Heart right ventricle (tissue), 16 donors: ENCODE measurements around the gene SMYD1. TPM values are rescaled to one million over a fixed set of nuclear protein-coding genes. Genes with fewer than 3 reads are reported as not detected.

Experiments used
- ATAC-seq, 8 donors: fragments of 200-7000 bp; cut with Tn5 transposase; one replicate each; pipeline ENCODE4 v1.9.1; 2020; ENCODE audit warnings: mild to moderate bottlenecking in 8 of 8, moderate library complexity in 8 of 8, moderate number of reproducible peaks in 1 of 8
- DNase-seq, 2 donors: peaks; one replicate each; pipeline ENCODE4 v3.0.0-alpha.2; 2020
- H3K27ac ChIP-seq, 10 donors: fragments of 200-600 bp; sonication (generic) in 2 of 10; one replicate each; pipeline versions ENCODE4 v1.5.0 to v1.8.0; 2020 to 2022; ENCODE audit warnings: mild to moderate bottlenecking in 3 of 10
- H3K27me3 ChIP-seq, 7 donors: fragments of 200-600 bp; one replicate each; pipeline ENCODE4 v1.8.0; 2021 to 2022; ENCODE audit warnings: mild to moderate bottlenecking in 2 of 7
- H3K36me3 ChIP-seq, 9 donors: fragments of 200-600 bp; sonication (generic) in 1 of 9; one replicate each; pipeline versions ENCODE4 v1.5.0 to v1.8.0; 2020 to 2022; ENCODE audit warnings: mild to moderate bottlenecking in 2 of 9
- H3K4me1 ChIP-seq, 9 donors: fragments of 200-600 bp; sonication (generic) in 1 of 9; one replicate each; pipeline versions ENCODE4 v1.5.0 to v1.8.0; 2020 to 2022; ENCODE audit warnings: mild to moderate bottlenecking in 4 of 9
- H3K4me3 ChIP-seq, 10 donors: fragments of 200-600 bp; sonication (generic) in 2 of 10; one replicate each; pipeline versions ENCODE4 v1.5.0 to v1.8.0; 2020 to 2022; ENCODE audit warnings: mild to moderate bottlenecking in 7 of 10, moderate library complexity in 2 of 10
- H3K9me3 ChIP-seq, 11 donors: fragments of 200-600 bp in 10 of 11; sonication (generic) in 2 of 11; one replicate each; pipeline versions ENCODE4 v1.5.0 to v1.8.0; 2013 to 2022; ENCODE audit warnings: mild to moderate bottlenecking in 2 of 11, control low read depth in 1 of 11, moderate library complexity in 1 of 11
- WGBS, 2 donors: extraction: QIAGEN DNeasy Blood & Tissue Kit; methylation state at CpG; one replicate each; pipeline ENCODE4 v1.1.7; 2013; ENCODE audit warnings: inconsistent platforms in 1 of 2; 5-methylcytosine and 5-hydroxymethylcytosine counted together
- intact Hi-C, 10 donors: fragments of 100-400 bp; cut with DNase I; formaldehyde crosslinking; loops; one replicate each; pipeline versions ENCODE4 v1.11.1 to v1.14.2; 2022
- polyA plus RNA-seq, 2 donors: library from polyadenylated mRNA; stranded (reverse); fragments of 200-250 nt; gene quantifications; one replicate each; pipeline ENCODE4 v1.2.3, GENCODE V29; 2013
- total RNA-seq, 10 donors: library from RNA; stranded (reverse); fragmentation: NEBNext Ultra II Directional in 3 of 10; extraction: Animal tissue kit (Norgen Biotek cat#: 25700) in 3 of 10; gene quantifications; one replicate each; pipeline versions ENCODE4 v1.2.1 to v1.2.4, GENCODE V29; 2021 to 2023
- TF ChIP-seq, protein P1 (sequence below), 9 donors: fragments of 200-600 bp; sonication (generic) in 2 of 9; IDR thresholded peaks; one replicate each; pipeline versions ENCODE4 v1.5.0 to v1.8.0; 2021 to 2022; ENCODE audit warnings: antibody characterized with exemption in 9 of 9, mild to moderate bottlenecking in 5 of 9, moderate library complexity in 1 of 9
- donor health status: Arrhythmogenic right ventricular cardiomyopathy.
- donor health status: ischemic (EF 13 %, LVEDD 7.1; RV severe dilation, severe dysfunction).
- donor health status: healthy with polysubstance abuse.
- donor health status: DM: no; HTN: yes; CAD: no.
- donor health status: DM: no; HTN: no; CAD: no.
- donor health status: ischemic (EF 25% LVEDD 6.9; RV normal size, moderate dysfunction).
- donor health status: ischemic (EF 25% LVEDD 5.7; RV mildly dilated, moderate dysfunction).
- donor health status: healthy.
- donor health status: DM: yes; HTN: yes; CAD: no.
- donor health status: Ischemic cardiomyopathy.
- donor health status: ischemic (EF 35%, LVEDD 5.7; RV mildly dilated, moderate dysfunction).
- donor health status: nonischemic (EF 11% LVEDD 7.7; RV severe dilation, severe dysfunction).
- donor health status: DM: yes; HTN: yes; CAD: no.
- donor health status: PGD.
- donor health status: ischemic (EF 29% LVEDD 5.4; RV normal size, mild dysfunction).
- donor health status: nonischemic (EF 23%, LVEDD 6.1; RV moderate dilation, normal function).

Gene SMYD1
- total and polyA plus RNA-seq, 12 donors, result 78.7 to 534 (median 377) TPM

DNA sequence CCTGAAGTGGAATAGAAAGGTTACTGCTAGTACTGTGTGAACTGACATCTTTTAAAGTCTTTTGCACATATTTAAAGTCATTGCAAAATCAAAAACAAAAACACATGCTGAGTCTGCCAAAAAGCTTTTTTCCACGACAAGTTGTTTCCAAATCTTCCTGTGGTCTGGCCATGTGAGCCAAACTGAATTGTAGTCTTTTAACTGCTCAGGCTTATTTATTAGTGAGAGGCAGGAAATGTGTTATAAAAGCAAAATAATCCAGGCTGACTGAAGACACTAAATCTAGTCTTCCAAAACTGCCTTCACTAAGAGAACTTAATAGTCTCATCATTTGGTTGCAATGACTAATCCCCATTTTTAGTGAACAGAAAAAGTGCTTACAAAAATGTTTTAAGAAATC lies 14.3 kb upstream of the SMYD1 start:
- peak overlapping the region in 1 of 10 donors; percentile 86 for H3K4me3 ChIP-seq
- no peaks in the 10 kb centered on the region for H3K27me3 ChIP-seq
- TF ChIP-seq, protein P1, sequence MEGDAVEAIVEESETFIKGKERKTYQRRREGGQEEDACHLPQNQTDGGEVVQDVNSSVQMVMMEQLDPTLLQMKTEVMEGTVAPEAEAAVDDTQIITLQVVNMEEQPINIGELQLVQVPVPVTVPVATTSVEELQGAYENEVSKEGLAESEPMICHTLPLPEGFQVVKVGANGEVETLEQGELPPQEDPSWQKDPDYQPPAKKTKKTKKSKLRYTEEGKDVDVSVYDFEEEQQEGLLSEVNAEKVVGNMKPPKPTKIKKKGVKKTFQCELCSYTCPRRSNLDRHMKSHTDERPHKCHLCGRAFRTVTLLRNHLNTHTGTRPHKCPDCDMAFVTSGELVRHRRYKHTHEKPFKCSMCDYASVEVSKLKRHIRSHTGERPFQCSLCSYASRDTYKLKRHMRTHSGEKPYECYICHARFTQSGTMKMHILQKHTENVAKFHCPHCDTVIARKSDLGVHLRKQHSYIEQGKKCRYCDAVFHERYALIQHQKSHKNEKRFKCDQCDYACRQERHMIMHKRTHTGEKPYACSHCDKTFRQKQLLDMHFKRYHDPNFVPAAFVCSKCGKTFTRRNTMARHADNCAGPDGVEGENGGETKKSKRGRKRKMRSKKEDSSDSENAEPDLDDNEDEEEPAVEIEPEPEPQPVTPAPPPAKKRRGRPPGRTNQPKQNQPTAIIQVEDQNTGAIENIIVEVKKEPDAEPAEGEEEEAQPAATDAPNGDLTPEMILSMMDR (IDR thresholded peaks at IDR 0.05), result no peak
- peaks cover 0 to 49% (median 40%) of the 10 kb centered on the region in 9 donors for H3K4me1 ChIP-seq
- intact Hi-C loops, result loop anchor here in 1 of 10 donors (10.0 kb wide), 1 partner anchor 1268 kb away; no protein-coding TSS in a partner anchor
- no peaks in the 10 kb centered on the region for H3K9me3 ChIP-seq
- DNase-seq (no peak), ATAC-seq (no peak)
- peaks cover 0 to 7% (median 0%) of the 10 kb centered on the region in 9 donors for H3K36me3 ChIP-seq
- H3K27ac ChIP-seq, result peak overlapping the region in 6 of 10 donors; percentile 22 to 100 (median 98)
- 2% methylated on average over 1 of the region's 1 CpG for WGBS, 2 donors

DNA sequence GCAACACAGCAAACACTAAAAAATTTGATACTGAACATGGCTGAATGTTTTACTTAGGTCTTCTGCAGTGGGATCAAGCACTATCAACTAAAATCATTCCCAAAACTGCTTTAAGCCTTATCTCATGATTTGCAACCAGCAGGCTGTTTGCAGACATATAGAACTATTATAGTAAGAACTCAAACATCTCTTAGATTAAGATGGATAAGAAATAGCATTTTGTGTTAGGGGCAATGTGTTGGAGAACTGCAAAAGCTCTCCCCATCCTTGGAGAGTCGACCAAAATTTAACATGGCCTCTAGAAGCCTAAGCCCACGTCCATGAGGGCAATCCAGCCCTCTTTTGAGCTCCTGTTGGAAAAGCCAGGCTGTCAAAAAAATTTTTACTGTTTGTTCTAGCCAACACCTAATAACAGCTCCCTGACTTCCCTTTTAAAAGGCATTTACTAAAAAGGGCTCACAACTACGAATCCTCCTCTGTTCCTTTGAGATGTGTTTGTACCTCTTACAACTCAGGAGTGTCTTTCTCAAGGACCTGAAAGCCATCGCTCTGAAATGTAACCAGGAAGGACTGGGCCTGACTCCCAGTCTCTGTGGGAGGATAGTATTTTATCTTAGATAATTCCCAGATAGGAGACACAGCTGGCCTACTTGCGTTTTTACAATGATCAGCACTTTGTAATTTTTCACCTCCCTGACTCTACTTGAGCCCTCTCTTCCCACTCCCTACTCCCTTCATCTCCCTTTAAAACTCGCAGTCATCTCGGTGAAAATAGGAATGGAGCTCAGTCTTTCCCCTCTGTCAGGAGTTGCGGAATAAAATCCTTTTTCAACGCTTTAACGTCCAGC lies 13.5 kb upstream of the SMYD1 start:
- DNase-seq (no peak), ATAC-seq (no peak)
- H3K4me1 ChIP-seq, result peaks cover 0 to 45% (median 40%) of the 10 kb centered on the region in 9 donors
- peak overlapping the region; percentile 70 to 95 (median 86) for H3K4me3 ChIP-seq
- H3K27me3 ChIP-seq, result no peaks in the 10 kb centered on the region
- peaks cover 0 to 5% (median 0%) of the 10 kb centered on the region in 9 donors for H3K36me3 ChIP-seq
- TF ChIP-seq, protein P1 (IDR thresholded peaks at IDR 0.05), result no peak
- intact Hi-C loops, result loop anchor here in 1 of 10 donors (10.0 kb wide), 1 partner anchor 1269 kb away; no protein-coding TSS in a partner anchor
- H3K9me3 ChIP-seq, result no peaks in the 10 kb centered on the region
- 53 to 55% methylated on average over 10 of the region's 10 CpGs for WGBS, 2 donors
- H3K27ac ChIP-seq, result peak overlapping the region; percentile 90 to 100 (median 98)

DNA sequence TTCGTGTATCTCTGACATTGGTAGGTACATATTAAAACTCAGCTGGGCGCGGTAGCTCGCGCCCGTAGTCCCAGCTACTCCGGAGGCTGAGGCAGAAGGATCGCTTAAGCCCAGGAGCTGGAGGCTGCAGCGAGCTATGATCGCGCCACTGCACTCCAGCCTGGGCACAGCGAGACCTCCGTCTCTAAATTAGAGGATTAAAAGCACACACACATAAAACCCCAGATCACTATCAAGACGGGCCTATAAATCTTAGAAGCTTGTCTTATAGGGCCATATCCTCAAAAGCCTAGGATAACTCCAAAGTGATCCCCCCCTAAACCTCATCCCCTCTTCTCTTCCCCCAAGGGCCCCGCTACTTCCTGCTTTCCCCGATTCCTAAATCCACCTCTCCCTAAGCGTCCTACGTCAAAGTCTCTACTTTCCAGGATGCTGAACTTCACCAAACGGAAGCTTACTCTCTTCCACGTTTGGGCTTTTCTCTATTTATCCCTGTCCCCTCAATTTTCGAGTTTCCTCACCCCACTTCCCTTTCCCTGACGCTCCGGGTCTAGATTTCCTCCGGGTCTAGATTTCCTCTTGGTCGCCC lies 12.7 kb upstream of the SMYD1 start:
- TF ChIP-seq, protein P1 (IDR thresholded peaks at IDR 0.05), result no peak
- no peaks in the 10 kb centered on the region for H3K27me3 ChIP-seq
- intact Hi-C loops, result loop anchor here in 1 of 10 donors (10.0 kb wide), 1 partner anchor 1270 kb away; no protein-coding TSS in a partner anchor
- H3K9me3 ChIP-seq, result no peaks in the 10 kb centered on the region
- peaks cover 0 to 5% (median 0%) of the 10 kb centered on the region in 9 donors for H3K36me3 ChIP-seq
- peaks cover 0 to 45% (median 40%) of the 10 kb centered on the region in 9 donors for H3K4me1 ChIP-seq
- ATAC-seq (peak in 5 of 8 donors; percentile 12 to 41 (median 26)), DNase-seq (no peak)
- H3K4me3 ChIP-seq, result peak overlapping the region; percentile 70 to 95 (median 86)
- 21 to 29% methylated on average over 25 of the region's 25 CpGs for WGBS, 2 donors
- peak overlapping the region; percentile 90 to 100 (median 98) for H3K27ac ChIP-seq
